LNCaP clone FGC (cell line): ENCODE data around the gene ANKRD53.

Experiments used
- DNase-seq: peaks from one replicate; pipeline ENCODE4 v3.0.0-alpha.2; 2011; ENCODE audit warnings: low read depth
- H3K4me3 ChIP-seq: 2 replicates; pipeline ENCODE4 v1.5.1; 2011; ENCODE audit warnings: mild to moderate bottlenecking, low read depth, low read length, control low read depth
- CTCF ChIP-seq: IDR thresholded peaks from 2 replicates; pipeline ENCODE4 v1.5.1; 2012; ENCODE audit warnings: mild to moderate bottlenecking; ENCODE audit not compliant: control insufficient read depth, insufficient read depth; ENCODE audit errors: extremely low read depth

Gene ANKRD53

GRCh38 chr2:70936165-70936978 lies 42.1 kb upstream of the ANKRD53 start:
- no peak for DNase-seq
- no peak overlapping the region for H3K4me3 ChIP-seq
- no peak for TF ChIP-seq CTCF

- no peak for TF ChIP-seq CTCF
- no peak overlapping the region for H3K4me3 ChIP-seq
- DNase-seq, result no peak
Measured at GRCh38 chr2:70936979-70937811, 41.2 kb upstream of the ANKRD53 start.

- no peak for DNase-seq
- TF ChIP-seq CTCF, result no peak
- H3K4me3 ChIP-seq, result no peak overlapping the region
Measured at GRCh38 chr2:70937866-70938585, 40.4 kb upstream of the ANKRD53 start.

GRCh38 chr2:70938586-70938950 lies 39.9 kb upstream of the ANKRD53 start:
- DNase-seq, result no peak
- TF ChIP-seq CTCF, result no peak
- no peak overlapping the region for H3K4me3 ChIP-seq

- TF ChIP-seq CTCF, result no peak
- H3K4me3 ChIP-seq, result no peak overlapping the region
- no peak for DNase-seq
Measured at GRCh38 chr2:70939001-70939838, 39.2 kb upstream of the ANKRD53 start.
